PC-3 (cell line): Measurements from ENCODE around the gene CLDN15. TPM values are rescaled to one million over a fixed set of nuclear protein-coding genes. Genes with fewer than 3 reads are reported as not detected.

Source experiments
- ATAC-seq: fragments of 200-7000 bp; cut with Tn5 transposase; 2 replicates; pipeline ENCODE4 v1.9.1; 2020; ENCODE audit warnings: mild to moderate bottlenecking, moderate library complexity
- BruUV-seq: library from RNA; stranded (reverse); fragments of 400-500 nt; replicated peaks from 2 replicates; lab custom pipeline; 2021; lab: Mats Ljungman, UMichigan
- CTCF ChIA-PET: fragments of 300-600 bp; sonication (Branson Sonifier 250); formaldehyde crosslinking; loops from one replicate; lab custom pipeline; 2022; ENCODE audit warnings: antibody characterized with exemption; lab: Charles Lee
- POLR2A ChIA-PET: fragments of 300-600 bp; sonication (Branson Sonifier 250); formaldehyde crosslinking; loops from one replicate; lab custom pipeline; 2022; ENCODE audit warnings: antibody characterized with exemption; ENCODE audit not compliant: unreplicated experiment; lab: Charles Lee
- DNase-seq: peaks from one replicate; pipeline ENCODE4 v3.0.0-alpha.2; 2015
- H2AFZ ChIP-seq: fragments of 300-600 bp; sonication (generic); 2 replicates; pipeline ENCODE4 v1.6.0; 2016; ENCODE audit warnings: antibody characterized with exemption, low read length
- H3F3A ChIP-seq: fragments of 300-600 bp; sonication (generic); one replicate; pipeline ENCODE4 v1.6.0; 2017; ENCODE audit warnings: antibody characterized with exemption, low read length, control low read depth, mild to moderate bottlenecking; ENCODE audit not compliant: unreplicated experiment
- H3K27ac ChIP-seq: fragments of 300-600 bp; sonication (generic); 2 replicates; pipeline ENCODE4 v1.5.1; 2016; ENCODE audit warnings: mild to moderate bottlenecking, low read length
- H3K27me3 ChIP-seq: fragments of 300-600 bp; sonication (generic); 2 replicates; pipeline ENCODE4 v1.6.1; 2016; ENCODE audit warnings: low read length, mixed read lengths
- H3K36me3 ChIP-seq: fragments of 300-600 bp; sonication (generic); 2 replicates; pipeline ENCODE4 v1.6.1; 2016; ENCODE audit warnings: low read depth, mixed run types, low read length, mixed read lengths
- H3K4me1 ChIP-seq: fragments of 300-600 bp; sonication (generic); 2 replicates; pipeline ENCODE4 v1.5.1; 2016; ENCODE audit warnings: low read length; ENCODE audit not compliant: insufficient read depth
- H3K4me2 ChIP-seq: fragments of 300-600 bp; sonication (generic); 2 replicates; pipeline ENCODE4 v1.6.0; 2016; ENCODE audit warnings: low read length
- H3K4me3 ChIP-seq: fragments of 300-600 bp; sonication (generic); 2 replicates; pipeline ENCODE4 v1.5.1; 2016; ENCODE audit warnings: mild to moderate bottlenecking, low read length, mixed read lengths
- H3K79me2 ChIP-seq: fragments of 300-600 bp; sonication (generic); 2 replicates; pipeline ENCODE4 v1.6.1; 2017; ENCODE audit warnings: low read length, mixed read lengths
- H3K9ac ChIP-seq: fragments of 300-600 bp; sonication (generic); 2 replicates; pipeline ENCODE4 v1.6.0; 2016; ENCODE audit warnings: mild to moderate bottlenecking, low read length
- H3K9me2 ChIP-seq: fragments of 300-600 bp; sonication (generic); replicated peaks from 2 replicates; pipeline ENCODE4 v1.6.1; 2016; ENCODE audit warnings: mixed run types, low read length, mixed read lengths
- H3K9me3 ChIP-seq: fragments of 300-600 bp; sonication (generic); 2 replicates; pipeline ENCODE4 v1.6.1; 2016; ENCODE audit warnings: low read length, mixed read lengths
- H4K20me1 ChIP-seq: fragments of 300-600 bp; sonication (generic); 2 replicates; pipeline ENCODE4 v1.6.1; 2016; ENCODE audit warnings: low read length, mixed read lengths
- CTCF ChIP-seq: fragments of 300-600 bp; sonication (generic); conservative IDR thresholded peaks from 2 replicates; pipeline ENCODE4 v1.5.1; 2017; ENCODE audit warnings: antibody characterized with exemption, low read depth, mild to moderate bottlenecking, low read length
- EZH2 ChIP-seq: fragments of 300-600 bp; sonication (generic); IDR thresholded peaks from one replicate; pipeline ENCODE4 v1.6.1; 2017; ENCODE audit warnings: antibody characterized with exemption, mild to moderate bottlenecking, low read length; ENCODE audit not compliant: unreplicated experiment
- EZH2phosphoT487 ChIP-seq: fragments of 300-600 bp; sonication (generic); IDR thresholded peaks from 2 replicates; pipeline ENCODE4 v1.6.1; 2018; ENCODE audit warnings: mild to moderate bottlenecking, antibody characterized with exemption, low read length, borderline replicate concordance
- intact Hi-C: fragments of 100-400 bp; cut with micrococcal nuclease; formaldehyde crosslinking; loops from 2 replicates; pipeline ENCODE4 v1.9.0; 2023
- total RNA-seq: library from RNA; depleted of rRNA; stranded (reverse); fragments of >200 nt; gene quantifications from 2 replicates; pipeline ENCODE4 v1.2.3, GENCODE V29; 2014

Gene CLDN15
- total RNA-seq, 1 experiment from 2014 or later = 6.7 TPM

DNA sequence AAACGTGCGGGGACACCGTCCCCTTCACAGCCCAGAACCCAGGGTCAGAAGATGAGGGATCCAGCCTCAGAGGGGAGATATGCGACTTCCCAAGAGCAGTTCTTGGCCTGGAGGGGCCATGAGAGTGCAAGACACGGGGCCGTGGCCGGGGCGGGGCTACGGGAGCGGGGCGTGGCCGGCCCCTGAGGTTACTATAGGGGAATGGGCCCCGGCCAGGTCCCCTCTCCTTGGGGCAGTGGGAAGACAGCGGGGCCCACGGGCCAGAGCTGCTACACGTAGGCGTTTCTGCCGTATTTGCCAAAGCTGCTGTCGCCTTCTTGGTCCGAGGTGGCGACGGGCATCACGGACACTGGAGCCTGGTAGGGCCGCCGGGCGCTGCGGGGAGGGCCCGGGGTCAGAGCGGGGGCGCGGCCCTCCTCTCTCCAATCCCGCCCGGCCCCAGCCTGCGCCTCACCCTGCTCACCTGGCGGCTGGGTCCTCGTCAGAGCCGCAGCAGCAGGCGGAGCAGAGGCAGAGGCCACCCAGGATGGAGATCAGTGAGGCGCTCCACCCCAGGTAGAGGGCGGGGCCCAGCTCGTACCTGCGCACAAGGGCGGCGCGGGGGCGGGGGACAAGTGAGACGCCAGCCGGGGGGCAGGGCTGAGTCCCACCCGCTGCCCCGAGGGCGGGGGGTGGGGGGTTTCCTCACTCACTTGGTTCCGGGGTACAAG lies 5.3 kb downstream of the CLDN15 start:
- TF ChIP-seq EZH2phosphoT487 (no peak), EZH2 (no peak), CTCF (no peak)
- peak; percentile 68 for DNase-seq
- peak overlapping the region; percentile 55 for H2AFZ ChIP-seq
- H3K9me2 ChIP-seq = no peaks in the 10 kb centered on the region
- intact Hi-C loops = no loop called here
- ChIA-PET POLR2A (interaction anchor here (0.6 kb wide), 1 partner anchor 9 kb away, joined by 6 read pairs; no protein-coding TSS in a partner anchor), CTCF (interaction anchor here (0.6 kb wide), 1 partner anchor 102 kb away, joined by 3 read pairs; no protein-coding TSS in a partner anchor)
- no peaks in the 10 kb centered on the region for H3K79me2 ChIP-seq
- peak overlapping the region; percentile 24; the same call in 1 of the 2 replicates for H3K9ac ChIP-seq
- H3K4me1 ChIP-seq = peaks cover 8% of the 10 kb centered on the region; the same call in 1 of the 2 replicates
- H3K36me3 ChIP-seq = no peaks in the 10 kb centered on the region
- H3F3A ChIP-seq = no peaks in the 10 kb centered on the region
- no peaks in the 10 kb centered on the region for H3K9me3 ChIP-seq
- H3K4me3 ChIP-seq = peak overlapping the region; percentile 67
- peak overlapping the region; percentile 92 for H3K4me2 ChIP-seq
- no peaks in the 10 kb centered on the region for H4K20me1 ChIP-seq
- peak; percentile 86 for ATAC-seq
- no peak overlapping the region for H3K27ac ChIP-seq
- BruUV-seq = no TSS peak
- no peaks in the 10 kb centered on the region for H3K27me3 ChIP-seq

DNA sequence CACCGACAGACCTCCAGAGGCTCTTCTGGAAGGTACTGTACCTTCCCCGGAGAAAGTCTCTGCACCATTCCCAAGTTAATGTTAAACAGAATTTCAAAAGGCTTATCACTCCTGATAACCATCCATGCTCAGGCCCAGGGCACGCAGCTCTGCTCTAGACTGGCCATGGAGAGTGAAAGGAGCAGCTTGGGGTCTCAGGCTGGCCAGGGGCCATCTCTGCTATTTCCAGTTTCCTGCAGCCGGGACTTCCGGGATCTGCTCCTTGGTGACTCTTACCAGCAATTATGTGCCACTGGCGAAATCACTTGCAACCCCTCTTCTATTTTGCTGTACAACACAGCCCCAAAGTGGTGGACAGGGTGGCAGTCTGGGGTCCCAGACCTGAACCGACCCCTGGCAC lies 6.0 kb downstream of the CLDN15 start:
- Histone ChIP-seq H3K9ac (peak overlapping the region; percentile 24; the same call in 1 of the 2 replicates), H3K4me2 (peak overlapping the region; percentile 92), H3K27me3 (no peaks in the 10 kb centered on the region), H4K20me1 (no peaks in the 10 kb centered on the region), H3K79me2 (no peaks in the 10 kb centered on the region), H3K4me1 (peaks cover 8% of the 10 kb centered on the region; the same call in 1 of the 2 replicates), H2AFZ (peak overlapping the region; percentile 55), H3K4me3 (peak overlapping the region; percentile 67), H3K36me3 (no peaks in the 10 kb centered on the region), H3F3A (no peaks in the 10 kb centered on the region), H3K9me2 (no peaks in the 10 kb centered on the region), H3K9me3 (no peaks in the 10 kb centered on the region), H3K27ac (no peak overlapping the region)
- BruUV-seq = no TSS peak
- ChIA-PET CTCF (no interaction called here), POLR2A (no interaction called here)
- ATAC-seq = peak; percentile 4; the same call in 1 of the 2 replicates
- TF ChIP-seq EZH2 (no peak), EZH2phosphoT487 (no peak), CTCF (no peak)
- intact Hi-C loops = no loop called here
- DNase-seq = no peak

- no peak overlapping the region for H3K27ac ChIP-seq
- CTCF ChIA-PET = no interaction called here
- intact Hi-C loops = no loop called here
- no peak overlapping the region for H2AFZ ChIP-seq
- peaks cover 2% of the 10 kb centered on the region; the same call in 1 of the 2 replicates for H3K4me1 ChIP-seq
- ATAC-seq (no peak), DNase-seq (no peak)
- H3K36me3 ChIP-seq = peaks cover 5% of the 10 kb centered on the region
- POLR2A ChIA-PET = no interaction called here
- H3K4me3 ChIP-seq = no peak overlapping the region
- no peaks in the 10 kb centered on the region for H3K9me2 ChIP-seq
- no peak for TF ChIP-seq CTCF
- no peak for TF ChIP-seq EZH2phosphoT487
- no peak for TF ChIP-seq EZH2
- H3K9me3 ChIP-seq = no peaks in the 10 kb centered on the region
- H4K20me1 ChIP-seq = no peaks in the 10 kb centered on the region
- H3K9ac ChIP-seq = no peak overlapping the region
- no peak overlapping the region for H3K4me2 ChIP-seq
- H3K79me2 ChIP-seq = 0 out of 2 replicates have a peak, but pooled peaks cover under 1% of the 10 kb centered on the region
- BruUV-seq = no TSS peak
- H3K27me3 ChIP-seq = no peaks in the 10 kb centered on the region
- no peaks in the 10 kb centered on the region for H3F3A ChIP-seq
Observed at GRCh38 chr7:101226721-101227120, 10.9 kb downstream of the CLDN15 start.
